SH-SY5Y (cell line): ENCODE results near the gene VAV1.

Experiments used
- GATA2 ChIP-seq: IDR thresholded peaks from 2 replicates; pipeline ENCODE4 v1.6.1; 2011; ENCODE audit warnings: mild to moderate bottlenecking, low read depth, low read length
- GATA3 ChIP-seq: IDR thresholded peaks from 2 replicates; pipeline ENCODE4 v1.6.1; 2011; ENCODE audit warnings: low read depth, mild to moderate bottlenecking, low read length, moderate library complexity

DNA sequence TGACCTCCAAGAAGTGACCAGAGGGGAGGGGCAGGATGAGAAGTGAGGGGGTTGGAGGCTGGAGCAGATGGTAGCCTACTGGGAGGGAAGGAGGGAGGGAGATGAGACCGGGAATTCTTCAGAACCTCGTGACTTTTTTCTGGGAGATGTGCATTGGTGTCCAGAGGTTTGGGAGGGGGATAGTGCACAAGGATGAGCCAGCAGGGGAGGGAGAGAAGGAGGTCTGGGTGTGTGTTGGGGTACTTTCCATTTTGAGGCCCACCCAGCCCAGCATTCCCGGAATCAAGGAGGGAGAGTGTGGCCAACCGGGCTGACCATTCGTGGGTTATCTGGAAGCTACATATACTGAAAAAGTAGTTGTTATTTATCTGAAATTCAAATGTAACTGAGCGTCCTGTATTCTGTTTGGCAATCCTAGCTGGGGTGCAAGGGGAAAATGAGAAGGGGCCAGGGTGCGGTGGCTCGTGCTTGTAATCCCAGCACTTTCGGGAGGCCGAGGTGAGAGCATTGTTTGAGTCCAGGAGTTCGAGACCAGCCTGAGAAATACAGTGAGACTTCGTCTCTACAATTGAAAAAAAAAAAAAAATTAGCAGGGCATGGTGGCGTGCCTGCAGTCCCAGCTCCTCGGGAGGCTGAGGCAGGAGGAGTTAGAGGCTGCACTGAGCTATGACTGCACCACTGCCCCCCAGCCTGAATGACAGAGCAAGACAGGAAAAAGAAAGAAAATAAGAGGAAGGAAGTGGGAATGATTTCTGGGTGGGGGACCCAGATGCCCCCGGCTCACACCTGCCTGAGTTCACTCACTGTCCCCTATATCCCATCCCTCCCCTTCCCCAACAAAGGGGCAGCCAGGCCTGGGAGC is 47.6 kb upstream of the VAV1 start:
- no peak for TF ChIP-seq GATA2
- TF ChIP-seq GATA3, result no peak
